MCF 10A (cell line): ENCODE results near the gene PIK3C2A. TPM values are rescaled to one million over a fixed set of nuclear protein-coding genes. Genes with fewer than 3 reads are reported as not detected.

Experiments used
- BruUV-seq: library from RNA; stranded (reverse); fragments of 400-500 nt; replicated peaks from 2 replicates; lab custom pipeline; 2021; lab: Mats Ljungman, UMichigan
- CTCF ChIA-PET: fragments of 300-600 bp; sonication (Branson Sonifier 250); formaldehyde crosslinking; extraction: SDS; loops from one replicate; lab custom pipeline; 2021; ENCODE audit warnings: antibody characterized with exemption, inconsistent platforms; lab: Yijun Ruan, JAX
- POLR2A ChIA-PET: fragments of 300-600, 350-650 bp; sonication (Branson Sonifier 250); formaldehyde crosslinking; extraction: SDS; loops from one replicate; lab custom pipeline; 2020; ENCODE audit warnings: antibody characterized with exemption, inconsistent platforms; lab: Yijun Ruan, JAX
- DNase-seq: peaks from one replicate; pipeline ENCODE4 v3.0.0-alpha.2; 2018; ENCODE audit not compliant: unreplicated experiment
- H3K27ac Mint-ChIP-seq: one replicate; pipeline ENCODE4 v1.8.0; 2022; ENCODE audit warnings: mild to moderate bottlenecking, low read depth, mixed read lengths; ENCODE audit not compliant: unreplicated experiment
- H3K27me3 Mint-ChIP-seq: one replicate; pipeline ENCODE4 v1.8.0; 2022; ENCODE audit warnings: mixed read lengths; ENCODE audit not compliant: insufficient read depth, unreplicated experiment
- H3K36me3 Mint-ChIP-seq: one replicate; pipeline ENCODE4 v1.8.0; 2022; ENCODE audit warnings: mild to moderate bottlenecking, moderate library complexity, mixed read lengths; ENCODE audit not compliant: insufficient read depth, unreplicated experiment
- H3K4me1 Mint-ChIP-seq: one replicate; pipeline ENCODE4 v1.8.0; 2022; ENCODE audit warnings: mixed read lengths; ENCODE audit not compliant: insufficient read depth, unreplicated experiment
- H3K4me3 Mint-ChIP-seq: one replicate; pipeline ENCODE4 v1.8.0; 2022; ENCODE audit warnings: mild to moderate bottlenecking, moderate library complexity, mixed read lengths; ENCODE audit not compliant: unreplicated experiment
- H3K9me3 Mint-ChIP-seq: one replicate; pipeline ENCODE4 v1.8.0; 2022; ENCODE audit warnings: mixed read lengths; ENCODE audit not compliant: unreplicated experiment
- intact Hi-C: fragments of 100-400 bp; cut with micrococcal nuclease; formaldehyde crosslinking; loops from 2 replicates; pipeline ENCODE4 v1.14.1; 2022
- total RNA-seq: library from RNA; stranded (reverse); gene quantifications from 2 replicates; pipeline ENCODE4 v1.2.3, GENCODE V29; 2022
- TF ChIP-seq, protein P1 (sequence below): fragments of 200-600 bp; IDR thresholded peaks from one replicate; pipeline ENCODE4 v1.8.0; 2022; ENCODE audit warnings: antibody characterized with exemption, mild to moderate bottlenecking; ENCODE audit not compliant: unreplicated experiment

PIK3C2A gene
- total RNA-seq, 1 experiment from 2014 or later = 58.1 TPM

DNA sequence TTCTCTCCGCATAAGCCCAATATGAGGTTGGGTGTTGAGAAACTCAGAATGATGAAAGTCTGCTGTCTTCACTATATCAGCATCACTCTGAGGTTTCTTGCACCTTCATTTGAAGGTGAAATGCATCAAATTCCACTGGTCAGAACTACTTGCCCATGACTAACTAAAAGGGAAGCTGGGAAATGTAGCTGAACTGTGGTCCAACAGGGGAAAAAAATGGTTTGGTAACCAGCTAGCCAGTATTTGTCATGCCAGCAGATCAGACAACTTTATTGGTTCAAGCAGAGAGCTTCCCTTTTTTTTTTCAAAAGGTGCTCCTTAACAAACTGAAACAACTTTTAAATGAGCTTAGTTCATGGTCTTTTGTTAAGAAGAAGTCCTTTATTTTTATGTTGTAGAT lies 14.2 kb upstream of the PIK3C2A start:
- H3K4me3 Mint-ChIP-seq = no peak overlapping the region
- no peak for DNase-seq
- H3K36me3 Mint-ChIP-seq = no peaks in the 10 kb centered on the region
- H3K4me1 Mint-ChIP-seq = peaks cover 7% of the 10 kb centered on the region
- POLR2A ChIA-PET = interaction anchor here (1.6 to 2.6 kb wide), 2 partner anchors 13 to 14 kb away, joined by 6 to 13 read pairs; partner anchors contain the start of gene PIK3C2A
- no peak overlapping the region for H3K27ac Mint-ChIP-seq
- TF ChIP-seq, protein P1, sequence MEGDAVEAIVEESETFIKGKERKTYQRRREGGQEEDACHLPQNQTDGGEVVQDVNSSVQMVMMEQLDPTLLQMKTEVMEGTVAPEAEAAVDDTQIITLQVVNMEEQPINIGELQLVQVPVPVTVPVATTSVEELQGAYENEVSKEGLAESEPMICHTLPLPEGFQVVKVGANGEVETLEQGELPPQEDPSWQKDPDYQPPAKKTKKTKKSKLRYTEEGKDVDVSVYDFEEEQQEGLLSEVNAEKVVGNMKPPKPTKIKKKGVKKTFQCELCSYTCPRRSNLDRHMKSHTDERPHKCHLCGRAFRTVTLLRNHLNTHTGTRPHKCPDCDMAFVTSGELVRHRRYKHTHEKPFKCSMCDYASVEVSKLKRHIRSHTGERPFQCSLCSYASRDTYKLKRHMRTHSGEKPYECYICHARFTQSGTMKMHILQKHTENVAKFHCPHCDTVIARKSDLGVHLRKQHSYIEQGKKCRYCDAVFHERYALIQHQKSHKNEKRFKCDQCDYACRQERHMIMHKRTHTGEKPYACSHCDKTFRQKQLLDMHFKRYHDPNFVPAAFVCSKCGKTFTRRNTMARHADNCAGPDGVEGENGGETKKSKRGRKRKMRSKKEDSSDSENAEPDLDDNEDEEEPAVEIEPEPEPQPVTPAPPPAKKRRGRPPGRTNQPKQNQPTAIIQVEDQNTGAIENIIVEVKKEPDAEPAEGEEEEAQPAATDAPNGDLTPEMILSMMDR = no peak
- no peaks in the 10 kb centered on the region for H3K9me3 Mint-ChIP-seq
- no peaks in the 10 kb centered on the region for H3K27me3 Mint-ChIP-seq
- no TSS peak for BruUV-seq
- CTCF ChIA-PET = interaction anchor here (0.6 to 2.7 kb wide), 9 partner anchors 8 to 306 kb away, joined by 3 to 19 read pairs (median 5); partner anchors contain the start of gene PIK3C2A
- intact Hi-C loops = no loop called here

DNA sequence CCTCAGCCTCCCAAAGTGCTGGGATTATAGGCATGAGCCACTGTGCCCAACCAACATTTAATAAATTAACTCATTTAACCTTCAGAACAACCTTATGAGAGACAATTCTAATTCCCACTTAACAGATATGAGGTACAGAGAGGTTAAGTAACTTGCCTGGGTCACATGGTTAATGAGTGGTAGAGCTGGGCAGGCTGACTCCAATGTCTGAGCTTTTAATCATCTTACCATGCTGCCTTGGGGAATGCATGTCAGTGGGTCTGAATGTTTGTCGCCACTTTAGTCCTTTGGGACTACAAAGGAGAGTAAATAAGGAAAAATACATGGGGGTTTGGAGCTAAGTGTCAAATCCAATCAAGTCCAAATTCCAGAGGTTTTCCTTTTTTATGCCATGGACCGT lies 11.2 kb upstream of the PIK3C2A start:
- H3K27ac Mint-ChIP-seq = no peak overlapping the region
- BruUV-seq = no TSS peak
- intact Hi-C loops = no loop called here
- ChIA-PET CTCF (interaction anchor here (0.6 to 1.4 kb wide), 5 partner anchors 9 to 830 kb away, joined by 3 to 7 read pairs (median 3); no protein-coding TSS in a partner anchor), POLR2A (interaction anchor here (0.6 to 1.4 kb wide), 3 partner anchors 11 to 31 kb away, joined by 3 to 5 read pairs (median 3); no protein-coding TSS in a partner anchor)
- H3K9me3 Mint-ChIP-seq = no peaks in the 10 kb centered on the region
- DNase-seq = no peak
- TF ChIP-seq, protein P1 = no peak
- no peaks in the 10 kb centered on the region for H3K27me3 Mint-ChIP-seq
- H3K4me1 Mint-ChIP-seq = no peaks in the 10 kb centered on the region
- H3K4me3 Mint-ChIP-seq = no peak overlapping the region
- no peaks in the 10 kb centered on the region for H3K36me3 Mint-ChIP-seq

DNA sequence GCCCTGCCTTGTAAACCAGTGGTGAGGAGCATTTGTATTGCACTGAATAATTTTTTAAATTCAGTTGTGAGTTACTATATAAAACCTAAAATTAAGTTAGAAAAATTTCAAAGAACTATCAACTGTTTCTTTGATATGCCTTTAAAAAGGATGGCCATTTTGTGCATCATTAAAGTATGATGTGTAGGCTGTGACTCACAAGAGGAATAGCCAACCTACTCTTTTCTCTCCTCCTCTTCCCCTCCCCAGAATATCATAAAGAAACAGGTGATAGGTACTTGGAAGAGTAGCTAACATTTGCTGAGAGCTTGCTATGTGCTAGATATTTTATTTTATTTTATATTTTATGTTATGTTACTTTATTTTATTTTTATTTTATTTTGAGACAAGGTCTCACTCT lies 10.6 kb upstream of the PIK3C2A start:
- CTCF ChIA-PET = interaction anchor here (0.6 to 1.4 kb wide), 3 partner anchors 11 to 286 kb away, joined by 3 to 7 read pairs (median 6); no protein-coding TSS in a partner anchor
- BruUV-seq = no TSS peak
- no peaks in the 10 kb centered on the region for H3K27me3 Mint-ChIP-seq
- no peaks in the 10 kb centered on the region for H3K4me1 Mint-ChIP-seq
- no peaks in the 10 kb centered on the region for H3K36me3 Mint-ChIP-seq
- H3K9me3 Mint-ChIP-seq = no peaks in the 10 kb centered on the region
- no peak overlapping the region for H3K4me3 Mint-ChIP-seq
- H3K27ac Mint-ChIP-seq = no peak overlapping the region
- DNase-seq = no peak
- intact Hi-C loops = no loop called here
- POLR2A ChIA-PET = interaction anchor here (0.6 to 1.4 kb wide), 2 partner anchors 12 to 30 kb away, joined by 3 to 5 read pairs; no protein-coding TSS in a partner anchor
- TF ChIP-seq, protein P1 = no peak

DNA sequence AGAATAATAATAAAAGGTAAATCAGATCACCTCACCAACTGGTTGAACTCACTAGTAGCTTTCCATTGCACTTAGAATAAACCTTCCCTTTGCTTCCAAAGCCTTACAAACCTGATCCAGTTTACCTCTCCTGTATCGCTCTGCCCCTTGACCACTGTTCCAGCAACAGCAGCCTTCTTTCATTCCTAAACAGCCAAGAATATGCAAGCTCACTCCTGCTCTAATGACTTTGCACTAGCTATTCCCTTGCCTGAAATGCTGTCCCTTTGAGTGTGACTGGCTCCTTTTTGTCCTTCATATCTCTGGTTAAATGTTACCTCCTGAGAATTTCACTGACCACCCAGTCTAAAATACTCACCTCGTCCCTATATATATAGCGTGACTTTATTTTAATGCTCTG lies 9.6 kb upstream of the PIK3C2A start:
- ChIA-PET POLR2A (interaction anchor here (0.6 to 1.0 kb wide), 2 partner anchors 9 to 97 kb away, joined by 3 to 7 read pairs; partner anchors contain the start of gene PIK3C2A), CTCF (interaction anchor here (0.9 to 1.7 kb wide), 2 partner anchors 13 to 167 kb away, joined by 3 to 9 read pairs; no protein-coding TSS in a partner anchor)
- no peaks in the 10 kb centered on the region for H3K27me3 Mint-ChIP-seq
- no peaks in the 10 kb centered on the region for H3K4me1 Mint-ChIP-seq
- DNase-seq = no peak
- H3K9me3 Mint-ChIP-seq = no peaks in the 10 kb centered on the region
- TF ChIP-seq, protein P1 = no peak
- intact Hi-C loops = no loop called here
- no peaks in the 10 kb centered on the region for H3K36me3 Mint-ChIP-seq
- H3K27ac Mint-ChIP-seq = no peak overlapping the region
- no peak overlapping the region for H3K4me3 Mint-ChIP-seq
- BruUV-seq = no TSS peak
